GM12891 (cell line): Measurements from ENCODE around the gene HS1BP3.

Experiments
- PAX5 ChIP-seq: IDR thresholded peaks from 2 replicates; pipeline ENCODE4 v1.6.1; 2011; ENCODE audit warnings: low read length, moderate library complexity, mild to moderate bottlenecking; ENCODE audit not compliant: insufficient read depth, severe bottlenecking
- POLR2A ChIP-seq: IDR thresholded peaks from 2 replicates; pipeline ENCODE4 v1.6.1; 2011; ENCODE audit warnings: low read depth, low read length, control low read depth
- POLR2AphosphoS5 ChIP-seq: IDR thresholded peaks from 2 replicates; pipeline ENCODE4 v1.6.1; 2011; ENCODE audit warnings: low read depth, low read length, control low read depth
- SPI1 ChIP-seq: IDR thresholded peaks from 2 replicates; pipeline ENCODE4 v1.6.1; 2011; ENCODE audit warnings: low read depth, low read length, control low read depth
- TAF1 ChIP-seq: IDR thresholded peaks from 2 replicates; pipeline ENCODE4 v1.6.1; 2011; ENCODE audit warnings: low read depth, low read length, control low read depth

DNA sequence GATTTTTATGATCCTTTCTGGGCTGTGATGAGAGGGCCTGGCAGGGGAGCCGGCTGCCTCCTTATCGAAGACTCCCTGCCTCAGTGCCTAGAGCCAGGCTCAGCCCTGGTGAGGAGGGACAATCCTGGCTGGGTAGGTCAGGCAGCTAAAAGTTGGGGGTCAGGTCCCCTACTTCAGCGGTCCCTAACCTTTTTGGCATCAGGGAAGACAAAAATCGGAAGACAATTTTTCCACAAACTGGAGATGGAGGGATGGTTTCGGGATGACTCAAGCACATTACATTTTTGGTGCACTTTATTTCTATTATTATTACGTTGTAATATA is 53.1 kb downstream of the HS1BP3 start:
- TF ChIP-seq POLR2A, result no peak
- no peak for TF ChIP-seq POLR2AphosphoS5
- no peak for TF ChIP-seq PAX5
- no peak for TF ChIP-seq SPI1
- TF ChIP-seq TAF1, result no peak
